GM12878 (cell line): Measurements from ENCODE around the gene RIPPLY1. TPM values are rescaled to one million over a fixed set of nuclear protein-coding genes. Genes with fewer than 3 reads are reported as not detected.

Experiments used
- ATAC-seq: fragments of 200-7000 bp; cut with Tn5 transposase; 3 replicates; pipeline ENCODE4 v1.9.1; 2020; ENCODE audit warnings: mild to moderate bottlenecking, moderate library complexity
- BruUV-seq: library from RNA; stranded (reverse); fragments of 400-500 nt; replicated peaks from 2 replicates; lab custom pipeline; 2021; lab: Mats Ljungman, UMichigan
- CTCF ChIA-PET: fragments of 300-600 bp; sonication (Branson Sonifier 250); formaldehyde crosslinking; extraction: SDS; loops from one replicate; lab custom pipeline; 2021; ENCODE audit warnings: inconsistent platforms; lab: Yijun Ruan, JAX
- POLR2A ChIA-PET: fragments of 350-600 bp; formaldehyde crosslinking; extraction: SDS; loops from one replicate; lab custom pipeline; 2021; ENCODE audit warnings: inconsistent platforms; lab: Charles Lee
- RAD21 ChIA-PET: fragments of 300-600 bp; sonication (Branson Sonifier 250); formaldehyde crosslinking; loops from one replicate; lab custom pipeline; 2023; ENCODE audit warnings: antibody characterized with exemption; ENCODE audit not compliant: unreplicated experiment; lab: Charles Lee
- SMC1A ChIA-PET: fragments of 300-600 bp; sonication (Branson Sonifier 250); formaldehyde crosslinking; loops from one replicate; lab custom pipeline; 2023; ENCODE audit not compliant: unreplicated experiment, uncharacterized antibody; lab: Charles Lee
- DNase-seq: peaks from one replicate; pipeline ENCODE4 v3.0.0-alpha.2; 2011; ENCODE audit warnings: low read depth, low spot score
- FAIRE-seq: peaks from 3 replicates; lab custom pipeline; 2011; peaks lifted over from hg19 to GRCh38; lab: Jason Lieb, UNC
- H2AFZ ChIP-seq: 2 replicates; pipeline ENCODE4 v1.6.0; 2011; ENCODE audit warnings: low read depth, low read length, control low read depth; ENCODE audit not compliant: control insufficient read depth
- H3K27ac ChIP-seq: 2 replicates; pipeline ENCODE4 v1.5.1; 2011; ENCODE audit warnings: control low read depth; ENCODE audit not compliant: control insufficient read depth, insufficient read depth
- H3K27me3 ChIP-seq, 2 experiments: replicated peaks in 1 of 2; 2 replicates each; pipeline versions ENCODE4 v1.6.0 to v1.6.1; 2011; ENCODE audit warnings: low read length in 1 of 2; ENCODE audit not compliant: control insufficient read depth in 2 of 2, insufficient read depth in 2 of 2
- H3K36me3 ChIP-seq, 2 experiments: 2 replicates each; pipeline ENCODE4 v1.5.1; 2011; ENCODE audit warnings: low read length in 1 of 2; ENCODE audit not compliant: control insufficient read depth in 2 of 2, insufficient read depth in 2 of 2
- H3K4me1 ChIP-seq: 2 replicates; pipeline ENCODE4 v1.6.1; 2011; ENCODE audit warnings: mild to moderate bottlenecking, low read length, moderate library complexity, mixed read lengths; ENCODE audit not compliant: control insufficient read depth, insufficient read depth
- H3K4me2 ChIP-seq: 2 replicates; pipeline ENCODE4 v1.6.0; 2011; ENCODE audit warnings: control low read depth; ENCODE audit not compliant: control insufficient read depth, insufficient read depth
- H3K4me3 ChIP-seq: fragments of 200-600 bp; sonication (generic); 2 replicates; pipeline ENCODE4 v1.5.1; 2016
- H3K79me2 ChIP-seq: 2 replicates; pipeline ENCODE4 v1.6.0; 2011; ENCODE audit warnings: low read length; ENCODE audit not compliant: control insufficient read depth, insufficient read depth
- H3K9ac ChIP-seq: 2 replicates; pipeline ENCODE4 v1.8.0; 2011; ENCODE audit warnings: low read length, control low read depth, mixed read lengths; ENCODE audit not compliant: control insufficient read depth, insufficient read depth
- H3K9me3 ChIP-seq: replicated peaks from 3 replicates; pipeline ENCODE4 v1.5.1; 2011; ENCODE audit warnings: mild to moderate bottlenecking, low read length; ENCODE audit not compliant: control insufficient read depth, insufficient read depth
- H4K20me1 ChIP-seq: 2 replicates; pipeline ENCODE4 v1.6.0; 2011; ENCODE audit not compliant: control insufficient read depth, insufficient read depth
- ASH2L ChIP-seq: fragments of 300-600, 200-600 bp; sonication (generic); IDR thresholded peaks from 2 replicates; pipeline ENCODE4 v1.6.1; 2017; ENCODE audit warnings: low read depth, mild to moderate bottlenecking, borderline replicate concordance
- CEBPB ChIP-seq, 2 experiments: fragments of 150-350 bp in 1 of 2; IDR thresholded peaks; 2 replicates each; pipeline ENCODE4 v1.6.1; 2012 to 2014; ENCODE audit warnings: low read depth in 2 of 2, low read length in 2 of 2, borderline replicate concordance in 1 of 2, inconsistent platforms in 1 of 2
- MTA3 ChIP-seq: IDR thresholded peaks from 2 replicates; pipeline ENCODE4 v1.6.1; 2012; ENCODE audit warnings: low read length, inconsistent platforms, borderline replicate concordance
- NBN ChIP-seq: fragments of 450-650 bp; IDR thresholded peaks from 2 replicates; pipeline ENCODE4 v1.6.1; 2016
- ZNF207 ChIP-seq: fragments of 450-650 bp; IDR thresholded peaks from 2 replicates; pipeline ENCODE4 v1.6.1; 2014; ENCODE audit warnings: antibody characterized with exemption, mild to moderate bottlenecking, borderline replicate concordance
- WGBS: methylation state at CpG from one replicate; pipeline ENCODE4 v1.1.6; 2016; ENCODE audit warnings: low lambda C conversion rate; ENCODE audit not compliant: insufficient replicate concordance, insufficient coverage; ENCODE audit errors: missing lambda C conversion rate; 5-methylcytosine and 5-hydroxymethylcytosine counted together
- in situ Hi-C: fragments of 300-500 bp; cut with MboI; formaldehyde crosslinking; loops from 9 replicates; pipeline ENCODE4 v1.14.3; 2018; ENCODE audit warnings: mixed read lengths
- intact Hi-C: fragments of 100-400 bp; cut with micrococcal nuclease; formaldehyde crosslinking; loops from one replicate; pipeline ENCODE4 v1.14.2; 2022; ENCODE audit not compliant: unreplicated experiment
- polyA plus RNA-seq, 11 experiments: library from polyadenylated mRNA; depleted of rRNA in 4 of 11; unstranded in 6 of 11; stranded (reverse) in 5 of 11; fragments of >200 nt; fragmentation: Nextera tagmentation in 4 of 11; fragmentation: Illumina TruSeq in 1 of 11; extraction: Ambion mirVana in 4 of 11; extraction: Trizol in 1 of 11; gene quantifications; 1 replicate in 1 of 11; 2 replicates in 10 of 11; pipeline versions ENCODE4 v1.2.1 to v1.2.3, GENCODE V29; 2011 to 2016; ENCODE audit warnings: inconsistent platforms in 2 of 11, missing spikeins in 2 of 11, low read depth in 1 of 11
- total RNA-seq, 4 experiments: library from RNA; depleted of rRNA in 3 of 4; stranded (reverse); fragments of >200 nt in 3 of 4; fragmentation: Illumina TruSeq in 1 of 4; extraction: Trizol in 1 of 4; gene quantifications; 2 replicates each; pipeline versions ENCODE4 v1.2.1 to v1.2.3, GENCODE V29; 2013 to 2021
- TF ChIP-seq, protein P1 (sequence below): IDR thresholded peaks from 2 replicates; pipeline ENCODE4 v1.6.1; 2012; ENCODE audit warnings: low read depth, low read length, improper control_type of control experiment
- TF ChIP-seq, protein P2 (sequence below): fragments of 450-650 bp; IDR thresholded peaks from 2 replicates; pipeline ENCODE4 v1.6.1; 2017; ENCODE audit warnings: mild to moderate bottlenecking, moderate library complexity
- TF ChIP-seq, protein P3 (sequence below): fragments of 450-650 bp; IDR thresholded peaks from 2 replicates; pipeline ENCODE4 v1.6.1; 2017; ENCODE audit warnings: mild to moderate bottlenecking, low read depth, inconsistent platforms; ENCODE audit not compliant: poor library complexity, severe bottlenecking

Gene RIPPLY1
- total and polyA plus RNA-seq, 10 of the 15 experiments (the other 5 are each of a cell fraction or from before 2014, with no cell fraction given), result not detected

DNA sequence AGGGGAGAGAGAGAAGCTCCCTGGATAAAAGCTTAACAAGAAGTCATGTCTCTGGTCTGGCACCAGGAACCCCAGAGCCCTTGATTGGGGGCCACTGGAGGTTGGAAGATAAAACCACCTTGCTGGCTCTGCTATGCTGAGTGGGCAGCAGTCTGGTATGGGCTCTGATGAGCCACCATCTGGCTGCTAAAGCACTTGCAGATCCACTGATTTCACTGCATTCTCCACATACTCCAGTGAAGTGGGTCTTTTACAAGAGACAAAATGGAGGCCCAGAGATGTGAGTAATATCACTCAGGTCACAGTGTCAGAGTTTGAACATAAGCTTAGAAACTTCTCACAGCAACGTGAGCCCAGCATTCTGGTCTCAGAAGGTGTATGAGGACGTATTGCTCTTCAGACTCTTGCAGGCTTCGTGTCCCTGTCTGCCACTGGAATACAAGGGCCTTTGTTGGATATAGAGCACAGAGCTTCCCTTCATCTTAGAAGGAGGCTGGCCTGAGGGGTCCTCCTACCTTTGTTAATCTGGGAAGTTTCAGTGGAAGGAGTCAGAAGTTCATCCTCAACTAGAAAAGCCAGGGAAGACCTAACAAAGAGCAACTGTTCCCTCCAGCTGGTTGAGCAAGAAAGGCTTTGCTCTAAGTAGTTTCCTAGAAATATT, 28.8 kb upstream of the RIPPLY1 start:
- ChIA-PET CTCF (interaction anchor here (1.0 to 1.2 kb wide), 2 partner anchors 38 to 139 kb away, joined by 3 read pairs; no protein-coding TSS in a partner anchor), RAD21 (no interaction called here), POLR2A (no interaction called here), SMC1A (interaction anchor here (0.8 kb wide), 1 partner anchor 9 kb away, joined by 3 read pairs; no protein-coding TSS in a partner anchor)
- DNase-seq (no peak), ATAC-seq (no peak), FAIRE-seq (no peak)
- no TSS peak for BruUV-seq
- Histone ChIP-seq H3K9ac (no peak overlapping the region), H4K20me1 (no peaks in the 10 kb centered on the region), H3K4me1 (no peaks in the 10 kb centered on the region), H3K4me3 (no peak overlapping the region), H3K9me3 (no peaks in the 10 kb centered on the region), H3K27me3 (no peaks in the 10 kb centered on the region), H2AFZ (no peak overlapping the region), H3K4me2 (no peak overlapping the region), H3K36me3 (no peaks in the 10 kb centered on the region), H3K27ac (no peak overlapping the region), H3K79me2 (no peaks in the 10 kb centered on the region)
- in situ Hi-C loops, result no loop called here
- intact Hi-C loops, result no loop called here
- 2% methylated on average over 3 of the region's 3 CpGs for WGBS
- TF ChIP-seq, protein P1, sequence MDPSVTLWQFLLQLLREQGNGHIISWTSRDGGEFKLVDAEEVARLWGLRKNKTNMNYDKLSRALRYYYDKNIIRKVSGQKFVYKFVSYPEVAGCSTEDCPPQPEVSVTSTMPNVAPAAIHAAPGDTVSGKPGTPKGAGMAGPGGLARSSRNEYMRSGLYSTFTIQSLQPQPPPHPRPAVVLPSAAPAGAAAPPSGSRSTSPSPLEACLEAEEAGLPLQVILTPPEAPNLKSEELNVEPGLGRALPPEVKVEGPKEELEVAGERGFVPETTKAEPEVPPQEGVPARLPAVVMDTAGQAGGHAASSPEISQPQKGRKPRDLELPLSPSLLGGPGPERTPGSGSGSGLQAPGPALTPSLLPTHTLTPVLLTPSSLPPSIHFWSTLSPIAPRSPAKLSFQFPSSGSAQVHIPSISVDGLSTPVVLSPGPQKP, result no peak
- no peak for TF ChIP-seq CEBPB (IDR thresholded peaks at IDR 0.05; ENCODE audit: borderline replicate concordance in 1 of 2, low read depth in 2 of 2, low read length in 2 of 2)
- TF ChIP-seq, protein P2, sequence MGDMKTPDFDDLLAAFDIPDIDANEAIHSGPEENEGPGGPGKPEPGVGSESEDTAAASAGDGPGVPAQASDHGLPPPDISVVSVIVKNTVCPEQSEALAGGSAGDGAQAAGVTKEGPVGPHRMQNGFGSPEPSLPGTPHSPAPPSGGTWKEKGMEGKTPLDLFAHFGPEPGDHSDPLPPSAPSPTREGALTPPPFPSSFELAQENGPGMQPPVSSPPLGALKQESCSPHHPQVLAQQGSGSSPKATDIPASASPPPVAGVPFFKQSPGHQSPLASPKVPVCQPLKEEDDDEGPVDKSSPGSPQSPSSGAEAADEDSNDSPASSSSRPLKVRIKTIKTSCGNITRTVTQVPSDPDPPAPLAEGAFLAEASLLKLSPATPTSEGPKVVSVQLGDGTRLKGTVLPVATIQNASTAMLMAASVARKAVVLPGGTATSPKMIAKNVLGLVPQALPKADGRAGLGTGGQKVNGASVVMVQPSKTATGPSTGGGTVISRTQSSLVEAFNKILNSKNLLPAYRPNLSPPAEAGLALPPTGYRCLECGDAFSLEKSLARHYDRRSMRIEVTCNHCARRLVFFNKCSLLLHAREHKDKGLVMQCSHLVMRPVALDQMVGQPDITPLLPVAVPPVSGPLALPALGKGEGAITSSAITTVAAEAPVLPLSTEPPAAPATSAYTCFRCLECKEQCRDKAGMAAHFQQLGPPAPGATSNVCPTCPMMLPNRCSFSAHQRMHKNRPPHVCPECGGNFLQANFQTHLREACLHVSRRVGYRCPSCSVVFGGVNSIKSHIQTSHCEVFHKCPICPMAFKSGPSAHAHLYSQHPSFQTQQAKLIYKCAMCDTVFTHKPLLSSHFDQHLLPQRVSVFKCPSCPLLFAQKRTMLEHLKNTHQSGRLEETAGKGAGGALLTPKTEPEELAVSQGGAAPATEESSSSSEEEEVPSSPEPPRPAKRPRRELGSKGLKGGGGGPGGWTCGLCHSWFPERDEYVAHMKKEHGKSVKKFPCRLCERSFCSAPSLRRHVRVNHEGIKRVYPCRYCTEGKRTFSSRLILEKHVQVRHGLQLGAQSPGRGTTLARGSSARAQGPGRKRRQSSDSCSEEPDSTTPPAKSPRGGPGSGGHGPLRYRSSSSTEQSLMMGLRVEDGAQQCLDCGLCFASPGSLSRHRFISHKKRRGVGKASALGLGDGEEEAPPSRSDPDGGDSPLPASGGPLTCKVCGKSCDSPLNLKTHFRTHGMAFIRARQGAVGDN, result no peak
- no peak for TF ChIP-seq MTA3
- TF ChIP-seq NBN, result no peak
- TF ChIP-seq, protein P3, sequence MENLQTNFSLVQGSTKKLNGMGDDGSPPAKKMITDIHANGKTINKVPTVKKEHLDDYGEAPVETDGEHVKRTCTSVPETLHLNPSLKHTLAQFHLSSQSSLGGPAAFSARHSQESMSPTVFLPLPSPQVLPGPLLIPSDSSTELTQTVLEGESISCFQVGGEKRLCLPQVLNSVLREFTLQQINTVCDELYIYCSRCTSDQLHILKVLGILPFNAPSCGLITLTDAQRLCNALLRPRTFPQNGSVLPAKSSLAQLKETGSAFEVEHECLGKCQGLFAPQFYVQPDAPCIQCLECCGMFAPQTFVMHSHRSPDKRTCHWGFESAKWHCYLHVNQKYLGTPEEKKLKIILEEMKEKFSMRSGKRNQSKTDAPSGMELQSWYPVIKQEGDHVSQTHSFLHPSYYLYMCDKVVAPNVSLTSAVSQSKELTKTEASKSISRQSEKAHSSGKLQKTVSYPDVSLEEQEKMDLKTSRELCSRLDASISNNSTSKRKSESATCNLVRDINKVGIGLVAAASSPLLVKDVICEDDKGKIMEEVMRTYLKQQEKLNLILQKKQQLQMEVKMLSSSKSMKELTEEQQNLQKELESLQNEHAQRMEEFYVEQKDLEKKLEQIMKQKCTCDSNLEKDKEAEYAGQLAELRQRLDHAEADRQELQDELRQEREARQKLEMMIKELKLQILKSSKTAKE, result no peak
- TF ChIP-seq ZNF207, result no peak
- no peak for TF ChIP-seq ASH2L
